SK-N-SH (cell line): Measurements from ENCODE around the gene KIR3DL3. TPM values are rescaled to one million over a fixed set of nuclear protein-coding genes. Genes with fewer than 3 reads are reported as not detected.

Experiments
- CTCF ChIA-PET: fragments of 300-600, 350-600 bp; formaldehyde crosslinking; extraction: SDS; loops from one replicate; lab custom pipeline; 2021; lab: Yijun Ruan, JAX
- POLR2A ChIA-PET: fragments of 350-600 bp; sonication (Branson Sonifier 250); formaldehyde crosslinking; extraction: SDS; loops from one replicate; lab custom pipeline; 2020; ENCODE audit warnings: antibody characterized with exemption, inconsistent platforms; lab: Yijun Ruan, JAX
- DNase-seq: peaks from one replicate; pipeline ENCODE4 v3.0.0; 2012
- H2AFZ ChIP-seq: fragments of 200-600 bp; sonication (generic); 2 replicates; pipeline ENCODE4 v1.8.1; 2016; ENCODE audit warnings: antibody characterized with exemption, mild to moderate bottlenecking, low read depth
- H3F3A ChIP-seq: fragments of 200-600 bp; sonication (generic); replicated peaks from 2 replicates; pipeline ENCODE3; 2016; ENCODE audit warnings: antibody characterized with exemption, mild to moderate bottlenecking; ENCODE audit not compliant: insufficient read depth
- H3K27ac ChIP-seq, 2 experiments: fragments of 200-500 bp in 1 of 2; fragments of 200-600 bp in 1 of 2; sonication (Bioruptor generic) in 1 of 2; sonication (generic), shearing (Covaris generic) in 1 of 2; 2 replicates each; pipeline versions ENCODE4 v1.5.1 to v1.6.1; 2014 to 2016; ENCODE audit warnings: low read depth in 2 of 2, inconsistent platforms in 1 of 2, low read length in 1 of 2, mild to moderate bottlenecking in 1 of 2, mixed read lengths in 1 of 2
- H3K27me3 ChIP-seq: fragments of 200-600 bp; sonication (generic), shearing (Covaris generic); 2 replicates; pipeline ENCODE4 v1.6.1; 2016; ENCODE audit warnings: mixed run types; ENCODE audit not compliant: insufficient read depth
- H3K36me3 ChIP-seq, 2 experiments: fragments of 200-500 bp in 1 of 2; fragments of 200-600 bp in 1 of 2; sonication (Bioruptor generic) in 1 of 2; sonication (generic) in 1 of 2; replicated peaks in 1 of 2; 2 replicates each; pipeline versions ENCODE3 to v1.5.1; 2014 to 2016; ENCODE audit warnings: low read length in 1 of 2, mild to moderate bottlenecking in 1 of 2; ENCODE audit not compliant: insufficient read depth in 2 of 2, control insufficient read depth in 1 of 2
- H3K4me1 ChIP-seq, 2 experiments: fragments of 200-500 bp in 1 of 2; fragments of 200-600 bp in 1 of 2; sonication (Bioruptor generic) in 1 of 2; sonication (generic), shearing (Covaris generic) in 1 of 2; 2 replicates each; pipeline versions ENCODE4 v1.5.1 to v1.6.1; 2014 to 2016; ENCODE audit warnings: low read depth in 1 of 2, low read length in 1 of 2, mixed run types in 1 of 2; ENCODE audit not compliant: insufficient read depth in 2 of 2, control insufficient read depth in 1 of 2
- H3K4me2 ChIP-seq: fragments of 200-600 bp; sonication (generic), shearing (Covaris generic); 2 replicates; pipeline ENCODE4 v1.6.1; 2017; ENCODE audit warnings: mixed run types
- H3K4me3 ChIP-seq, 2 experiments: fragments of 200-500 bp in 1 of 2; fragments of 200-600 bp in 1 of 2; sonication (Bioruptor generic) in 1 of 2; sonication (generic), shearing (Covaris generic) in 1 of 2; 2 replicates each; pipeline versions ENCODE4 v1.5.1 to v1.8.1; 2014 to 2016; ENCODE audit warnings: low read depth in 2 of 2, inconsistent platforms in 1 of 2, low read length in 1 of 2, mild to moderate bottlenecking in 1 of 2, mixed read lengths in 1 of 2, moderate library complexity in 1 of 2
- H3K79me2 ChIP-seq: fragments of 200-600 bp; sonication (generic); 2 replicates; pipeline ENCODE4 v1.8.1; 2017; ENCODE audit warnings: mild to moderate bottlenecking; ENCODE audit not compliant: insufficient read depth
- H3K9ac ChIP-seq: fragments of 200-600 bp; sonication (generic); 2 replicates; pipeline ENCODE4 v1.6.1; 2017; ENCODE audit warnings: mixed run types
- H3K9me2 ChIP-seq: fragments of 200-600 bp; sonication (generic); 2 replicates; pipeline ENCODE4 v1.6.1; 2017; ENCODE audit warnings: mixed run types
- H3K9me3 ChIP-seq: fragments of 200-600 bp; sonication (generic); 2 replicates; pipeline ENCODE4 v1.6.1; 2017; ENCODE audit warnings: mixed run types, mild to moderate bottlenecking, moderate library complexity
- H4K20me1 ChIP-seq: fragments of 200-600 bp; sonication (generic); 2 replicates; pipeline ENCODE4 v1.6.1; 2017; ENCODE audit warnings: mild to moderate bottlenecking, mixed run types; ENCODE audit not compliant: insufficient read depth
- CHD2 ChIP-seq: fragments of 150-350 bp; IDR thresholded peaks from 2 replicates; pipeline ENCODE4 v1.6.1; 2018; ENCODE audit warnings: low read length; ENCODE audit not compliant: partially characterized antibody
- ELF1 ChIP-seq: IDR thresholded peaks from 2 replicates; pipeline ENCODE4 v1.4.0; 2012
- EZH2phosphoT487 ChIP-seq: fragments of 200-600 bp; sonication (generic); IDR thresholded peaks from 2 replicates; pipeline ENCODE4 v1.6.1; 2017; ENCODE audit warnings: low read depth, mixed run types, mild to moderate bottlenecking, antibody characterized with exemption, moderate library complexity, borderline replicate concordance
- FOXJ3 ChIP-seq: sonication (generic); formaldehyde crosslinking; IDR thresholded peaks from 2 replicates; pipeline ENCODE4 v1.5.1; 2020; ENCODE audit warnings: mild to moderate bottlenecking, missing genetic modification reagents
- FOXM1 ChIP-seq: IDR thresholded peaks from 2 replicates; pipeline ENCODE4 v1.4.0; 2012; ENCODE audit warnings: low read depth, mild to moderate bottlenecking
- JUND ChIP-seq: IDR thresholded peaks from 2 replicates; pipeline ENCODE4 v1.4.0; 2012
- MEF2A ChIP-seq: IDR thresholded peaks from 2 replicates; pipeline ENCODE4 v1.4.0; 2012; ENCODE audit warnings: low read depth, borderline replicate concordance
- MXI1 ChIP-seq: IDR thresholded peaks from 2 replicates; pipeline ENCODE4 v1.6.1; 2012; ENCODE audit warnings: mild to moderate bottlenecking, low read depth, low read length, improper control_type of control experiment
- NFIC ChIP-seq: IDR thresholded peaks from 2 replicates; pipeline ENCODE4 v1.4.0; 2012; ENCODE audit warnings: borderline replicate concordance
- RFX5 ChIP-seq: IDR thresholded peaks from 2 replicates; pipeline ENCODE4 v1.6.1; 2012; ENCODE audit warnings: mild to moderate bottlenecking, improper control_type of control experiment, low read length
- RXRA ChIP-seq: IDR thresholded peaks from 2 replicates; pipeline ENCODE4 v1.4.0; 2012; ENCODE audit warnings: low read depth, mild to moderate bottlenecking, borderline replicate concordance
- SMC3 ChIP-seq: IDR thresholded peaks from 2 replicates; pipeline ENCODE4 v1.6.1; 2012; ENCODE audit warnings: low read depth, low read length, improper control_type of control experiment
- TAF1 ChIP-seq: IDR thresholded peaks from 2 replicates; pipeline ENCODE4 v1.6.1; 2012; ENCODE audit warnings: low read depth, mild to moderate bottlenecking, low read length, moderate library complexity, borderline replicate concordance
- TEAD4 ChIP-seq: IDR thresholded peaks from 2 replicates; pipeline ENCODE4 v1.4.0; 2012; ENCODE audit warnings: mild to moderate bottlenecking, borderline replicate concordance; ENCODE audit not compliant: insufficient read depth
- YY1 ChIP-seq: IDR thresholded peaks from 2 replicates; pipeline ENCODE4 v1.4.0; 2012; ENCODE audit warnings: low read depth, mild to moderate bottlenecking
- WGBS: methylation state at CpG from one replicate; pipeline ENCODE4 v1.1.6; 2017; ENCODE audit warnings: low lambda C conversion rate; 5-methylcytosine and 5-hydroxymethylcytosine counted together
- polyA plus RNA-seq, 3 experiments: library from polyadenylated mRNA; depleted of rRNA; stranded (reverse); fragments of >200 nt; gene quantifications; 2 replicates each; pipeline ENCODE4 v1.2.3, GENCODE V29; 2012
- TF ChIP-seq, protein P1 (sequence below): fragments of 150-350 bp; IDR thresholded peaks from 2 replicates; pipeline ENCODE4 v1.6.1; 2016; ENCODE audit warnings: mild to moderate bottlenecking, low read depth, low read length
- TF ChIP-seq, protein P2 (sequence below): IDR thresholded peaks from 2 replicates; pipeline ENCODE4 v1.4.0; 2012; ENCODE audit warnings: low read depth, borderline replicate concordance
- TF ChIP-seq, protein P3 (sequence below): IDR thresholded peaks from 2 replicates; pipeline ENCODE4 v1.4.0; 2012; ENCODE audit warnings: low read depth
- TF ChIP-seq, protein P4 (sequence below): IDR thresholded peaks from 2 replicates; pipeline ENCODE4 v1.4.0; 2012; ENCODE audit warnings: low read depth, borderline replicate concordance

Gene KIR3DL3
- polyA plus RNA-seq, 1 of the 3 experiments (the other 2 are of a cell fraction), result not detected

DNA sequence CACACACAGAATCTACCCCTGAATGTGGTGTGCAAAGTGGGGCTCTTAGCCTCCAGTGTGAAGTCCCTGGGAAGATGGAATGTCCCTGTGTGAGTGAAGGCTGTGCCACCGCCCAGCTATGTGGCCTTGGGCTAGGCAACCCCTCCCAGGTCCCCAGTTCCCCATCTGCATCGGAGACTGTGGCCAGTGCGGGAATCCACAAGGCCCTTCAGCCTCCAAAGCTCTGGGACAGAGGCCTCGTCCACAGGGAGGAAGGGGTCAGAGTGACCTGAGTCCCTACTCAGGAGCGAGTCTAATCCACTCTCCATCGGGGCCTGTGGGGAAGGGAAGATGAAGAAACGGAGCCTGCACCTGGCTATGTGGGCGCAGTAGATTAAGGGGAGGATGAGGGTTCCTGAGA lies 19.3 kb upstream of the KIR3DL3 start:
- CTCF ChIA-PET, result no interaction called here
- Histone ChIP-seq H3K36me3 (no peaks in the 10 kb centered on the region), H3F3A (no peaks in the 10 kb centered on the region), H3K79me2 (no peaks in the 10 kb centered on the region)
- TF ChIP-seq CHD2 (no peak), MEF2A (no peak), FOXM1 (no peak), FOXJ3 (CRISPR knock-in tag) (no peak), RFX5 (no peak), YY1 (no peak), ELF1 (no peak)
- TF ChIP-seq, protein P1, sequence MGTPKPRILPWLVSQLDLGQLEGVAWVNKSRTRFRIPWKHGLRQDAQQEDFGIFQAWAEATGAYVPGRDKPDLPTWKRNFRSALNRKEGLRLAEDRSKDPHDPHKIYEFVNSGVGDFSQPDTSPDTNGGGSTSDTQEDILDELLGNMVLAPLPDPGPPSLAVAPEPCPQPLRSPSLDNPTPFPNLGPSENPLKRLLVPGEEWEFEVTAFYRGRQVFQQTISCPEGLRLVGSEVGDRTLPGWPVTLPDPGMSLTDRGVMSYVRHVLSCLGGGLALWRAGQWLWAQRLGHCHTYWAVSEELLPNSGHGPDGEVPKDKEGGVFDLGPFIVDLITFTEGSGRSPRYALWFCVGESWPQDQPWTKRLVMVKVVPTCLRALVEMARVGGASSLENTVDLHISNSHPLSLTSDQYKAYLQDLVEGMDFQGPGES, result no peak
- TF ChIP-seq, protein P2, sequence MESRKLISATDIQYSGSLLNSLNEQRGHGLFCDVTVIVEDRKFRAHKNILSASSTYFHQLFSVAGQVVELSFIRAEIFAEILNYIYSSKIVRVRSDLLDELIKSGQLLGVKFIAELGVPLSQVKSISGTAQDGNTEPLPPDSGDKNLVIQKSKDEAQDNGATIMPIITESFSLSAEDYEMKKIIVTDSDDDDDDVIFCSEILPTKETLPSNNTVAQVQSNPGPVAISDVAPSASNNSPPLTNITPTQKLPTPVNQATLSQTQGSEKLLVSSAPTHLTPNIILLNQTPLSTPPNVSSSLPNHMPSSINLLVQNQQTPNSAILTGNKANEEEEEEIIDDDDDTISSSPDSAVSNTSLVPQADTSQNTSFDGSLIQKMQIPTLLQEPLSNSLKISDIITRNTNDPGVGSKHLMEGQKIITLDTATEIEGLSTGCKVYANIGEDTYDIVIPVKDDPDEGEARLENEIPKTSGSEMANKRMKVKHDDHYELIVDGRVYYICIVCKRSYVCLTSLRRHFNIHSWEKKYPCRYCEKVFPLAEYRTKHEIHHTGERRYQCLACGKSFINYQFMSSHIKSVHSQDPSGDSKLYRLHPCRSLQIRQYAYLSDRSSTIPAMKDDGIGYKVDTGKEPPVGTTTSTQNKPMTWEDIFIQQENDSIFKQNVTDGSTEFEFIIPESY, result no peak
- TF ChIP-seq, all 33 proteins: peak for 0
- Histone ChIP-seq H3K4me2 (no peak overlapping the region), H3K9me3 (no peaks in the 10 kb centered on the region), H3K4me1 (no peaks in the 10 kb centered on the region), H4K20me1 (no peaks in the 10 kb centered on the region), H3K4me3 (no peak overlapping the region), H3K9ac (no peak overlapping the region), H3K27me3 (peaks cover 3% of the 10 kb centered on the region; the same call in 1 of the 2 replicates), H2AFZ (no peak overlapping the region), H3K27ac (no peak overlapping the region), H3K9me2 (no peaks in the 10 kb centered on the region)
- no peak for DNase-seq
- 4% methylated on average over 6 of the region's 8 CpGs for WGBS
- POLR2A ChIA-PET, result no interaction called here

DNA sequence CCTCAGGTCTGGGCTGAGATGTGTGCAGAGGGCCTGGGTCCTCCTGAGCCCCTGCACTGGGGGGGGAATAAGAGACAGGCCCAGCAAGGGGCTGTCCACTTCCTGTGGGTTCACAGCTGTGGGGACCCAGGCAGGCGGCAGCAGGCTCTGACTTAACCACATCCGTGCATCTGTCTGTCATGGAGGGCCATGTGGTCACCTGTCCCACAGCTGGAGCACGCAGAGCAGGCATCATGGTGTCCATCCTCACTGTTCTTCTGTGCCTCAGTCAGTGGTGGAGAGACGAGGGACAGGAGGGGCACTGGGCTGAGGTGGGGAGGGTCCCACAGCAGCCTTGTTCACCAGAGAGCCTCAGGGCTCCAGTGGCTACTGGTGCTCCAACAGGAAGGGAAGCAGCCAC lies 16.3 kb upstream of the KIR3DL3 start:
- Histone ChIP-seq H3K79me2 (no peaks in the 10 kb centered on the region), H3K9ac (no peak overlapping the region), H3K36me3 (no peaks in the 10 kb centered on the region), H3K9me2 (no peaks in the 10 kb centered on the region), H4K20me1 (no peaks in the 10 kb centered on the region), H2AFZ (no peak overlapping the region), H3K27ac (no peak overlapping the region), H3K9me3 (no peaks in the 10 kb centered on the region), H3K4me1 (no peaks in the 10 kb centered on the region)
- ChIA-PET POLR2A (no interaction called here), CTCF (no interaction called here)
- DNase-seq, result no peak
- TF ChIP-seq RXRA (no peak), TEAD4 (no peak), SMC3 (no peak), MXI1 (no peak), TAF1 (no peak), EZH2phosphoT487 (no peak), JUND (no peak), NFIC (no peak)
- TF ChIP-seq, protein P3, sequence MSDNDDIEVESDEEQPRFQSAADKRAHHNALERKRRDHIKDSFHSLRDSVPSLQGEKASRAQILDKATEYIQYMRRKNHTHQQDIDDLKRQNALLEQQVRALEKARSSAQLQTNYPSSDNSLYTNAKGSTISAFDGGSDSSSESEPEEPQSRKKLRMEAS, result no peak
- TF ChIP-seq, protein P4, sequence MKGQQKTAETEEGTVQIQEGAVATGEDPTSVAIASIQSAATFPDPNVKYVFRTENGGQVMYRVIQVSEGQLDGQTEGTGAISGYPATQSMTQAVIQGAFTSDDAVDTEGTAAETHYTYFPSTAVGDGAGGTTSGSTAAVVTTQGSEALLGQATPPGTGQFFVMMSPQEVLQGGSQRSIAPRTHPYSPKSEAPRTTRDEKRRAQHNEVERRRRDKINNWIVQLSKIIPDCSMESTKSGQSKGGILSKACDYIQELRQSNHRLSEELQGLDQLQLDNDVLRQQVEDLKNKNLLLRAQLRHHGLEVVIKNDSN, result no peak
- TF ChIP-seq, protein P1, result no peak
- TF ChIP-seq, protein P2, result no peak
- TF ChIP-seq, all 33 proteins: peak for 0
- H3K4me2 ChIP-seq, result no peak overlapping the region
- no peak overlapping the region for H3K4me3 ChIP-seq
- H3F3A ChIP-seq, result no peaks in the 10 kb centered on the region
- no peaks in the 10 kb centered on the region for H3K27me3 ChIP-seq
- 7% methylated on average over 3 of the region's 4 CpGs for WGBS
